NOMO-1 treated with dmso at 0.1 percent for 144 hours (cell line): ENCODE measurements around the gene IL18R1.

Experiments used
- DNase-seq: peaks from one replicate; lab custom pipeline; 2025; ENCODE audit not compliant: unreplicated experiment; lab: John Stamatoyannopoulos, UW

The IL18R1 gene

GRCh38 chr2:102432386-102432785 lies 76.8 kb downstream of the IL18R1 start:
- DNase-seq = no peak

GRCh38 chr2:102433973-102434654 lies 78.5 kb downstream of the IL18R1 start:
- no peak for DNase-seq

- no peak for DNase-seq
Observed at GRCh38 chr2:102434655-102435381, 79.2 kb downstream of the IL18R1 start.

- DNase-seq = no peak
Observed at GRCh38 chr2:102435741-102436140, 80.1 kb downstream of the IL18R1 start.

- no peak for DNase-seq
Observed at GRCh38 chr2:102436323-102436722, 80.7 kb downstream of the IL18R1 start.

GRCh38 chr2:102437122-102437521 lies 81.5 kb downstream of the IL18R1 start:
- no peak for DNase-seq

GRCh38 chr2:102438111-102438510 lies 82.5 kb downstream of the IL18R1 start:
- no peak for DNase-seq

GRCh38 chr2:102438578-102438977 lies 83.0 kb downstream of the IL18R1 start:
- no peak for DNase-seq

- DNase-seq = no peak
Observed at GRCh38 chr2:102439065-102439695, 83.6 kb downstream of the IL18R1 start.

GRCh38 chr2:102442967-102443828 lies 87.6 kb downstream of the IL18R1 start:
- DNase-seq = no peak

GRCh38 chr2:102444233-102444632 lies 88.6 kb downstream of the IL18R1 start:
- DNase-seq = no peak

- DNase-seq = no peak
Observed at GRCh38 chr2:102446936-102447335, 91.3 kb downstream of the IL18R1 start.
